ENCODE data around the gene NEK5. TPM values are rescaled to one million over a fixed set of nuclear protein-coding genes. Genes with fewer than 3 reads are reported as not detected.
"Not testable (repeated sequence)": the region's sequence is repeated elsewhere in the genome, so short reads cannot be mapped to it uniquely, and the experiment has no call there.

NEK5 gene
- total and polyA plus RNA-seq, 2 donors (not counting 3 experiments of a cell fraction or from before 2014, with no cell fraction given): 0.03 to 0.18 TPM

- dilution Hi-C loops (cut with MboI; ENCODE audit: extremely low pct_ligation_motif_present, low sequenced_read_pairs): not testable (repeated sequence)
Observed at GRCh38 chr13:52163878-52164277, 35.0 kb upstream of the NEK5 start.

GRCh38 chr13:52162279-52163101 lies 33.6 kb upstream of the NEK5 start:
- dilution Hi-C loops (cut with MboI; ENCODE audit: extremely low pct_ligation_motif_present, low sequenced_read_pairs): no loop called here
- DNase-seq (ENCODE audit: low read depth, low spot score) (peak; percentile 94), FAIRE-seq (peak; percentile 92)
- no TSS peak for BruUV-seq (replicated peaks)
- H3K9me1 ChIP-seq (replicated peaks; ENCODE audit: control insufficient read depth, extremely low read depth, insufficient read depth, low read length): no peaks in the 10 kb centered on the region
- H3K9me3 ChIP-seq (replicated peaks; ENCODE audit: control insufficient read depth, insufficient read depth, low read length): no peaks in the 10 kb centered on the region
- peaks cover 2% of the 10 kb centered on the region for H3K79me2 ChIP-seq (ENCODE audit: control insufficient read depth, insufficient read depth, low read length)
- TF ChIP-seq POLR2AphosphoS5 (IDR thresholded peaks at IDR 0.05; ENCODE audit: insufficient read depth, low read depth, low read length) (no peak), POLR2A (IDR thresholded peaks at IDR 0.05; ENCODE audit: low read depth, low read length) (no peak), FOS (IDR thresholded peaks at IDR 0.05; ENCODE audit: borderline replicate concordance, insufficient read depth, low read length) (peak; percentile 79), JUN (IDR thresholded peaks at IDR 0.05; ENCODE audit: borderline replicate concordance, insufficient read depth, insufficient read length, low read depth) (peak; percentile 86), MYC (IDR thresholded peaks at IDR 0.05; ENCODE audit: low read depth, low read length) (no peak), EZH2 (IDR thresholded peaks at IDR 0.05; ENCODE audit: borderline replicate concordance, low read depth, low read length, severe bottlenecking) (no peak), GATA2 (IDR thresholded peaks at IDR 0.05; ENCODE audit: insufficient read depth, insufficient read length, low read depth, low read length) (peak; percentile 67), CTCF (IDR thresholded peaks at IDR 0.05; ENCODE audit: extremely low read depth in 1 of 2, insufficient read depth in 1 of 2, low read depth in 1 of 2, low read length in 2 of 2) (no peak)
- TF ChIP-seq, protein P1, sequence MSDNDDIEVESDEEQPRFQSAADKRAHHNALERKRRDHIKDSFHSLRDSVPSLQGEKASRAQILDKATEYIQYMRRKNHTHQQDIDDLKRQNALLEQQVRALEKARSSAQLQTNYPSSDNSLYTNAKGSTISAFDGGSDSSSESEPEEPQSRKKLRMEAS (IDR thresholded peaks at IDR 0.05; ENCODE audit: insufficient read depth, insufficient read length): no peak
- H3K4me3 ChIP-seq (replicated peaks in 1 of 3; ENCODE audit: insufficient read depth in 1 of 3, low read depth in 1 of 3, low read length in 3 of 3): peak overlapping the region in 1 of 3 experiments; percentile 19
- H4K20me1 ChIP-seq (replicated peaks; ENCODE audit: control insufficient read depth, extremely low read depth, insufficient read depth, low read length): no peaks in the 10 kb centered on the region
- H3K36me3 ChIP-seq (ENCODE audit: control insufficient read depth in 2 of 2, extremely low read depth in 1 of 2, insufficient read depth in 2 of 2, low read length in 2 of 2): no peaks in the 10 kb centered on the region
- ChIA-PET CTCF (interaction anchor here (1.3 to 1.4 kb wide), 2 partner anchors 35 to 288 kb away, joined by 5 to 6 read pairs; partner anchors contain the start of gene VPS36), POLR2A (no interaction called here)
- H3K4me1 ChIP-seq (ENCODE audit: control insufficient read depth, extremely low read depth, insufficient read depth, low read length): peaks cover 54% of the 10 kb centered on the region
- no peak overlapping the region for H2AFZ ChIP-seq (ENCODE audit: low read depth, low read length)
- H3K9ac ChIP-seq (replicated peaks; ENCODE audit: extremely low read depth, insufficient read depth, low read length): peak overlapping the region; percentile 57
- peak overlapping the region; percentile 68 for H3K27ac ChIP-seq (ENCODE audit: insufficient read depth, low read depth, low read length)
- intact Hi-C loops (cut with micrococcal nuclease): loop anchor here (1.0 to 2.0 kb wide), 2 partner anchors 18 to 32 kb away; no protein-coding TSS in a partner anchor
- H3K27me3 ChIP-seq (ENCODE audit: control insufficient read depth in 2 of 2, insufficient read depth in 2 of 2, low read length in 2 of 2): no peaks in the 10 kb centered on the region
- peak overlapping the region; percentile 79 for H3K4me2 ChIP-seq (ENCODE audit: insufficient read depth, low read length)

More at GRCh38 chr13:52163878-52164277, 35.0 kb upstream of the NEK5 start:
- intact Hi-C loops (cut with micrococcal nuclease): loop anchor here (2.0 kb wide), 1 partner anchor 17 kb away; no protein-coding TSS in a partner anchor
- H3K9ac ChIP-seq (replicated peaks; ENCODE audit: extremely low read depth, insufficient read depth, low read length); H4K20me1 ChIP-seq (replicated peaks; ENCODE audit: control insufficient read depth, extremely low read depth, insufficient read depth, low read length); H3K4me3 ChIP-seq (replicated peaks in 1 of 3; ENCODE audit: insufficient read depth in 1 of 3, low read depth in 1 of 3, low read length in 3 of 3); H3K9me1 ChIP-seq (replicated peaks; ENCODE audit: control insufficient read depth, extremely low read depth, insufficient read depth, low read length); H3K79me2 ChIP-seq (ENCODE audit: control insufficient read depth, insufficient read depth, low read length); BruUV-seq (replicated peaks); POLR2A ChIA-PET; H2AFZ ChIP-seq (ENCODE audit: low read depth, low read length); H3K9me3 ChIP-seq (replicated peaks; ENCODE audit: control insufficient read depth, insufficient read depth, low read length); H3K36me3 ChIP-seq (ENCODE audit: control insufficient read depth in 2 of 2, extremely low read depth in 1 of 2, insufficient read depth in 2 of 2, low read length in 2 of 2); H3K4me2 ChIP-seq (ENCODE audit: insufficient read depth, low read length); H3K27ac ChIP-seq (ENCODE audit: insufficient read depth, low read depth, low read length); H3K27me3 ChIP-seq (ENCODE audit: control insufficient read depth in 2 of 2, insufficient read depth in 2 of 2, low read length in 2 of 2): not testable (repeated sequence)
- FAIRE-seq: peak; percentile 33
- peak; percentile 19 for DNase-seq (ENCODE audit: low read depth, low spot score)
- CTCF ChIA-PET: interaction anchor here (2.2 kb wide), 1 partner anchor 10 kb away, joined by 10 read pairs; no protein-coding TSS in a partner anchor
- H3K4me1 ChIP-seq (ENCODE audit: control insufficient read depth, extremely low read depth, insufficient read depth, low read length): peaks cover 44% of the 10 kb centered on the region
- peak; percentile 49 for TF ChIP-seq FOS (IDR thresholded peaks at IDR 0.05; ENCODE audit: borderline replicate concordance, insufficient read depth, low read length)

All from endothelial cell of umbilical vein (primary cell).